PFSK-1 (cell line): ENCODE measurements around the gene GAL3ST3.

Experiments
- FOXP2 ChIP-seq: optimal IDR thresholded peaks from 2 replicates; pipeline ENCODE3; 2011; ENCODE audit warnings: borderline replicate concordance, control low read depth, inconsistent platforms; ENCODE audit not compliant: insufficient read depth; ENCODE audit errors: extremely low read length, extremely low read depth
- POLR2AphosphoS5 ChIP-seq: IDR thresholded peaks from 2 replicates; pipeline ENCODE4 v1.6.1; 2012; ENCODE audit warnings: low read depth, mild to moderate bottlenecking, control low read depth, low read length, moderate library complexity
- REST ChIP-seq, 2 experiments: IDR thresholded peaks; 2 replicates each; pipeline versions ENCODE4 v1.6.1 to v1.8.0; 2011 to 2012; ENCODE audit warnings: low read depth in 2 of 2, low read length in 2 of 2, control low read depth in 1 of 2, inconsistent platforms in 1 of 2, mild to moderate bottlenecking in 1 of 2, moderate library complexity in 1 of 2; ENCODE audit not compliant: insufficient read depth in 1 of 2
- SIN3A ChIP-seq: IDR thresholded peaks from 2 replicates; pipeline ENCODE4 v1.6.1; 2012; ENCODE audit warnings: mild to moderate bottlenecking, low read length, moderate library complexity, borderline replicate concordance; ENCODE audit not compliant: insufficient read depth
- TAF1 ChIP-seq: IDR thresholded peaks from 2 replicates; pipeline ENCODE4 v1.6.1; 2012; ENCODE audit warnings: low read length, control low read depth, borderline replicate concordance; ENCODE audit not compliant: insufficient read depth

- no peak for TF ChIP-seq REST (IDR thresholded peaks at IDR 0.05; ENCODE audit: insufficient read depth in 1 of 2, low read depth in 2 of 2, low read length in 2 of 2)
- TF ChIP-seq TAF1 = no peak
- no peak for TF ChIP-seq FOXP2
- no peak for TF ChIP-seq POLR2AphosphoS5
- TF ChIP-seq SIN3A = no peak
Measured at GRCh38 chr11:66015454-66015881, 33.5 kb downstream of the GAL3ST3 start.
